HEK293T (cell line): ENCODE data around the gene CDS2.

Experiments used
- CTCF ChIA-PET: fragments of 350-600 bp; formaldehyde crosslinking; extraction: SDS; loops from one replicate; lab custom pipeline; 2021; ENCODE audit warnings: antibody characterized with exemption, inconsistent platforms; lab: Yijun Ruan, JAX
- POLR2A ChIA-PET: fragments of 350-600 bp; formaldehyde crosslinking; extraction: SDS; loops from one replicate; lab custom pipeline; 2020; ENCODE audit warnings: antibody characterized with exemption, inconsistent platforms; lab: Yijun Ruan, JAX
- DNase-seq: peaks from one replicate; pipeline ENCODE4 v3.0.0; 2012; ENCODE audit warnings: mixed read lengths; ENCODE audit errors: extremely low spot score
- ARNT ChIP-seq: fragments of 450-650 bp; IDR thresholded peaks from 2 replicates; pipeline ENCODE4 v1.6.1; 2017; ENCODE audit warnings: mild to moderate bottlenecking
- BHLHE40 ChIP-seq: fragments of 450-650 bp; IDR thresholded peaks from 2 replicates; pipeline ENCODE4 v1.6.1; 2016; ENCODE audit warnings: mild to moderate bottlenecking, moderate library complexity, borderline replicate concordance
- CTBP1 ChIP-seq: fragments of 450-650 bp; IDR thresholded peaks from 2 replicates; pipeline ENCODE4 v1.6.1; 2016; ENCODE audit warnings: borderline replicate concordance
- ELF4 ChIP-seq: fragments of 450-650 bp; IDR thresholded peaks from 2 replicates; pipeline ENCODE4 v1.6.1; 2017; ENCODE audit warnings: antibody characterized with exemption
- FOXA1 ChIP-seq: fragments of 450-650 bp; IDR thresholded peaks from 2 replicates; pipeline ENCODE4 v1.6.1; 2016; ENCODE audit warnings: mild to moderate bottlenecking
- FOXK2 ChIP-seq: fragments of 450-650 bp; IDR thresholded peaks from 2 replicates; pipeline ENCODE4 v1.6.1; 2016; ENCODE audit warnings: mild to moderate bottlenecking
- FOXM1 ChIP-seq: fragments of 450-650 bp; IDR thresholded peaks from 2 replicates; pipeline ENCODE4 v1.6.1; 2017; ENCODE audit warnings: mild to moderate bottlenecking, borderline replicate concordance
- HDGF ChIP-seq: fragments of 450-650 bp; IDR thresholded peaks from 2 replicates; pipeline ENCODE4 v1.6.1; 2017; ENCODE audit warnings: antibody characterized with exemption, borderline replicate concordance
- L3MBTL2 ChIP-seq: fragments of 450-650 bp; conservative IDR thresholded peaks from 2 replicates; pipeline ENCODE4 v1.6.1; 2016; ENCODE audit warnings: mild to moderate bottlenecking
- LEF1 ChIP-seq: fragments of 450-650 bp; IDR thresholded peaks from 2 replicates; pipeline ENCODE4 v1.6.1; 2017; ENCODE audit warnings: mild to moderate bottlenecking, borderline replicate concordance
- NFRKB ChIP-seq: fragments of 450-650 bp; IDR thresholded peaks from 2 replicates; pipeline ENCODE4 v1.6.1; 2016; ENCODE audit warnings: mild to moderate bottlenecking, moderate library complexity
- SP1 ChIP-seq: fragments of 450-650 bp; IDR thresholded peaks from 2 replicates; pipeline ENCODE4 v1.6.1; 2017
- SUZ12 ChIP-seq: fragments of 450-650 bp; IDR thresholded peaks from 2 replicates; pipeline ENCODE4 v1.6.1; 2016; ENCODE audit warnings: mild to moderate bottlenecking
- TARDBP ChIP-seq: fragments of 450-650 bp; IDR thresholded peaks from 2 replicates; pipeline ENCODE4 v1.6.1; 2016
- ZNF384 ChIP-seq: fragments of 450-650 bp; IDR thresholded peaks from 2 replicates; pipeline ENCODE4 v1.6.1; 2016
- TF ChIP-seq, protein P1 (sequence below): fragments of 450-650 bp; IDR thresholded peaks from 2 replicates; pipeline ENCODE4 v1.6.1; 2016

CDS2 gene

DNA sequence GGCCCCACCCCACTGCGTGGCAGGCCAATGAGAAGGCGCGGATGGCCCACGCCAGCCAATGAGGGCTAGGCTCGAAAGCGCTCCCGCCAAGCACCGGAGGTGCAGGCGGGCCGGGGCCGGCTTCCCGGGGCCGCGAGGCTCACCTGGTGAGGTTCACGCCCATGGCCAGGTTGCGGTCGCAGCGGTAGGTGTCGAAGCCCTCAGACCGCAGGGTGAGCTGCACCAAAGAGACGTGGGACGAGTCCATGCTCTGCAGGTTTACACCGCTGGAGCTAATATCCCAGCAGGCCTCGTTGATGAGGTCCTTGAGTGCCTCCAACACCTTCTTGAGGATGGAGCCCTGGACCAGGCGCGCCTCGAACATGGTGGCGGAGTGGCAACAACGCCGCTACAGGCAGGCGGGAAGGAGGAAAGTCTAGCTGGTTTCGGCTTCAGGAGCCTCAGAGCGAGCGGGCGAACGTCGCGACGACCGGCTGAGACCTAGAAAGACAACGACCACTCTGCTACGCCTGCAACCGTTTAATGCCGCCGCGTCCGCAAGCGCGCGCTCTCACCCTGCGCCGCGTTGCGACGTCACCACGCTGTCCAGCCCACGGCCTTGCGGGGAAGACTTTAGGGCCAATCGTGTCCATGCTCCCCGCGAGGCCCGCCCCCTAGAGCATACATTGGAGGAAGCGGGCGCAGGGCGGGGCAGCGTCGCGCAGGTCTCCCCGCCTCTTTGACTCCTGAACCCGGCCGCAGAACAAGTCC lies 7.2 kb upstream of the CDS2 start, which contains the start of gene PCNA:
Gene PCNA (minus strand): TSS at position 524 of the 750 bp plus-strand sequence. CDS start 160 bp downstream, at position 364.
- peak; percentile 90 for DNase-seq
- TF ChIP-seq ZNF384 = no peak
- TF ChIP-seq ELF4 = peak; percentile 66; the same call in 1 of the 2 replicates
- TF ChIP-seq, protein P1, sequence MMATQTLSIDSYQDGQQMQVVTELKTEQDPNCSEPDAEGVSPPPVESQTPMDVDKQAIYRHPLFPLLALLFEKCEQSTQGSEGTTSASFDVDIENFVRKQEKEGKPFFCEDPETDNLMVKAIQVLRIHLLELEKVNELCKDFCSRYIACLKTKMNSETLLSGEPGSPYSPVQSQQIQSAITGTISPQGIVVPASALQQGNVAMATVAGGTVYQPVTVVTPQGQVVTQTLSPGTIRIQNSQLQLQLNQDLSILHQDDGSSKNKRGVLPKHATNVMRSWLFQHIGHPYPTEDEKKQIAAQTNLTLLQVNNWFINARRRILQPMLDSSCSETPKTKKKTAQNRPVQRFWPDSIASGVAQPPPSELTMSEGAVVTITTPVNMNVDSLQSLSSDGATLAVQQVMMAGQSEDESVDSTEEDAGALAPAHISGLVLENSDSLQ = no peak
- TF ChIP-seq HDGF = 0 out of 2 replicates have a peak, but pooled peaks have one; percentile 62
- TF ChIP-seq SP1 = no peak
- peak; percentile 99 for TF ChIP-seq L3MBTL2
- no peak for TF ChIP-seq FOXM1
- ChIA-PET POLR2A (interaction anchor here (0.6 to 2.3 kb wide), 11 partner anchors 11 to 360 kb away, joined by 3 to 20 read pairs (median 4); no protein-coding TSS in a partner anchor), CTCF (interaction anchor here (1.2 to 1.9 kb wide), 2 partner anchors 73 to 103 kb away, joined by 3 to 7 read pairs; no protein-coding TSS in a partner anchor)

DNA sequence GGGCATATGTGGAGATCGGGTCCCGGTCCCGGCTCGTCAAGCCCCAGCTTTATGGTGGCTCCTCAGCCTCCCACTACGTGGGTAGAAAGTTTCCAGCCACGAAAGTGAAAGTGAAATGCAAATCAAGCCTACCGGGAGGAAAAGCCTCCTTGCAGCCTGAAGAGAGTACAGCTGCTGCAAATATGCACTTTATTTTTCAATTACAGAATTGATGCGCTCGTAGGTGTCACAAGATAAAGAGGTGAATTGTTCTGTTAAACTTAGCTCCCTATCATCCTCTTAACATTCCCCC lies 6.7 kb upstream of the CDS2 start:
- no peak for DNase-seq
- TF ChIP-seq, protein P1 = no peak
- TF ChIP-seq TARDBP (no peak), HDGF (no peak), ARNT (no peak), ZNF384 (no peak), NFRKB (no peak), FOXK2 (no peak), FOXM1 (no peak), LEF1 (no peak), SUZ12 (no peak), L3MBTL2 (no peak), CTBP1 (no peak), FOXA1 (no peak), SP1 (no peak), ELF4 (no peak), BHLHE40 (no peak)
- POLR2A ChIA-PET = interaction anchor here (0.6 to 2.3 kb wide), 11 partner anchors 11 to 361 kb away, joined by 3 to 20 read pairs (median 4); no protein-coding TSS in a partner anchor
- CTCF ChIA-PET = interaction anchor here (1.2 to 1.9 kb wide), 2 partner anchors 72 to 103 kb away, joined by 3 to 7 read pairs; no protein-coding TSS in a partner anchor

DNA sequence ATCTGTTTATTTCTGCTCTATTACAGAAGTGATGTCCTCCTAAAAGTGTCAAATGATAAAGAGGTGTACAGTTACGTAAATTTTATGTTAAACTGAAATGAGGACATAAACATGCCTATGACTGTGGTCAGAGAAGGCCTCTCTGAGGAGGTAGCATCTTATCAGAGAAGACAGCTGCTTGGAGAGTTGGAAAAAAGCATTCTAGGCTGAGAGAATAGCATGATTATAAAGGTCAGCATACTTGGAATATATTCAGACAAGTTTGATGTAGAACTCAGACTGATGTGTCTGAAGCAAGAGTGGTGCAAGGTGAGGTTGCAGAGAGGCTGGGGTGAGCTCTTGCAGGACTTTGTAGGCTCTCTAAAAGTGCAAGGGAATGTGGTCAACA lies 3.9 kb upstream of the CDS2 start:
- DNase-seq = no peak
- ChIA-PET CTCF (no interaction called here), POLR2A (no interaction called here)
- TF ChIP-seq SUZ12 (no peak), FOXK2 (no peak), FOXM1 (no peak), LEF1 (no peak), FOXA1 (no peak), L3MBTL2 (no peak), ZNF384 (no peak), NFRKB (no peak), BHLHE40 (no peak), SP1 (no peak), TARDBP (no peak), HDGF (no peak), ELF4 (no peak), CTBP1 (no peak), ARNT (no peak)
- TF ChIP-seq, protein P1 = no peak

DNA sequence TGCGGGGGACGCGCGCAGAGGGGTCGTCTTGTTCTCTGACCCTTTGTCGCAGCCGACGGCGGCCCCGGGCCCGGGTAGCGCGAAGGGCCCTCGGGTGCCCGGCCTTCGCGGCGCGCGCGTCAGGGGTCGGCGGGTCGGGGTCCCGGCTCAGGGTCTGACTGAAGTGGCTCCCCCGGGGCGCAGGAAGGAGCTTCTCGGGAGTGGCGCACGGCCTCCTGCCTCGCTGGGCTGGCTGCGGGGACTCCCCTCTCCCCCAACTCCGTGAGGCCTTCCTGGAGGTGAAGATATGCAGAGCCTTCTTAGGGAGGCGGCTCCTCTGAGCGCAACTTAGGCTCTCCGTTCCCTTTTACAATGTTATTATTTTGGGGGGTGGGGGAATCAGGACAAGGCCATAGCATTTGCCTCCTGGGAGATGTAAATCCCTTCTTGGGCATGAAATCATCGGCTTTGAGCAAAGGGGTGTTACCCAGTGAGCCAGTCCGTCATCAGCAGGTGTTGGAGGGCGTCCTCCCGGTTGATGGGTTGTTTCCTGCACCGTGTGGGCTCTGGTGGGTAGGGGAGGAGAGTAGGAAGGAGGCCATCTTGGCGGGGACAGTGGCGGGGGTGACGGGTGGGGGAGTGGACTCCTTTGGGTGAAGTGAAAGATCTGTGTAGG lies 523 bp downstream of the CDS2 start:
- POLR2A ChIA-PET = interaction anchor here (1.1 to 2.1 kb wide), 5 partner anchors 14 to 65 kb away, joined by 4 to 14 read pairs (median 5); no protein-coding TSS in a partner anchor
- CTCF ChIA-PET = interaction anchor here (1.3 to 2.1 kb wide), 6 partner anchors 12 to 91 kb away, joined by 4 to 25 read pairs (median 5); no protein-coding TSS in a partner anchor
- peak; percentile 32 for DNase-seq
- TF ChIP-seq BHLHE40 (no peak), SUZ12 (no peak), NFRKB (no peak)

DNA sequence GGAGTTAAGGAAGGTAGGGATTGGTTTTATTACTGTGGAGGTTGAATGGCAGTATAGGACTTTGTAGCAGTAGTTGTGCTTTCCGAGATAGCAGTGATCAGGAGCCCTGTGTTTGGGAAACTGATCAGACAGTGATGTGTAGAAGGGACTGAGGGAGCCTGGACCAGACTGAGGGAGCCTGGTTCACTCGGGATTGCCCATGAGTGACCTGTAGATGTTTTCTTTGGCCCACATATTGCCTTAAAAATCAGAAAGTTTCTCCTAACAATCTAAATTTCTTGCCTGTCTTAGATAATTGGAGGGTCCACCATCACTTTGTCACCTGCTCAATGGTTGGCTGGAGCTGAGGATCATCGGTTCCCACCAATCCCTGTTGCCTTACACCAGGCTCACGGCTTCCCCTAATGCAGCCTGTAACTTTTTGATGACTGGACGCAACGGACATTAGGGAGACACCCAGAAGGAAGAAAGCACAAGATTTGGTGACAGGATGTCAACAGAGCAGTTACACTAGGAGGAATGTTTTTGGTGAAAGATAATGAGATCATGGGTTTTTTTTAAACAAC lies 1.1 kb downstream of the CDS2 start:
- ChIA-PET CTCF (interaction anchor here (2.1 kb wide), 1 partner anchor 65 kb away, joined by 25 read pairs; no protein-coding TSS in a partner anchor), POLR2A (interaction anchor here (1.5 to 2.1 kb wide), 2 partner anchors 13 to 64 kb away, joined by 7 to 14 read pairs; no protein-coding TSS in a partner anchor)
- no peak for TF ChIP-seq CTBP1
- TF ChIP-seq ZNF384 = no peak
- TF ChIP-seq SP1 = no peak
- no peak for TF ChIP-seq NFRKB
- no peak for TF ChIP-seq BHLHE40
- no peak for TF ChIP-seq FOXA1
- TF ChIP-seq HDGF = no peak
- no peak for TF ChIP-seq TARDBP
- TF ChIP-seq ELF4 = no peak
- TF ChIP-seq FOXM1 = no peak
- no peak for TF ChIP-seq L3MBTL2
- no peak for DNase-seq
